Measurements from ENCODE around the gene GLI1.
A peak's percentile ranks its signal among the peaks of the same experiment; 100 is the strongest.

Gene GLI1

DNA sequence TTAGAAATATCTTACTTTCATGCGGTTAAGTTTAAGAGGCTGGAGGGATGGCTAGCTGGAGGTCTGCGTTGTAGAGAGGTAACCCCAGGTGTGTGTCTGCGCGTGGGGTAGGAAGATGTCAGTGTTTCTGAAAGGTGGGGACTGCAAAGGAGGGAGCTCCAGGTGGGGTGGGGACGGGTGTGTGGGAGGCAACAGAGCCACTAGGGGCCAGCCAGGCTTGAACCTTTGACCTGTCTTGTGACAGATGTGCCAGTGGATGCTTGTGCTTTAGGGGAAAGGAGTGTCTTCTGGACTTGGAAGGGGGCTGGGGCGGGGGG, 841 bp downstream of the GLI1 start:
- TF ChIP-seq OSR1 (CRISPR knock-in tag; IDR thresholded peaks at IDR 0.05) (no peak), ARNTL (CRISPR knock-in tag; IDR thresholded peaks at IDR 0.05; ENCODE audit: borderline replicate concordance, low read depth) (no peak), ZFP30 (CRISPR knock-in tag; IDR thresholded peaks at IDR 0.05) (no peak), TCF4 (CRISPR knock-in tag; IDR thresholded peaks at IDR 0.05; ENCODE audit: borderline replicate concordance) (no peak), ZNF70 (CRISPR knock-in tag; IDR thresholded peaks at IDR 0.05) (no peak), PPARA (CRISPR knock-in tag; IDR thresholded peaks at IDR 0.05; ENCODE audit: borderline replicate concordance) (no peak), GLIS3 (CRISPR knock-in tag; IDR thresholded peaks at IDR 0.05) (no peak), BACH2 (CRISPR knock-in tag; IDR thresholded peaks at IDR 0.05; ENCODE audit: borderline replicate concordance) (no peak), ZNF8 (CRISPR knock-in tag; IDR thresholded peaks at IDR 0.05) (no peak), RARB (CRISPR knock-in tag; IDR thresholded peaks at IDR 0.05) (no peak)
- TF ChIP-seq, protein P1, sequence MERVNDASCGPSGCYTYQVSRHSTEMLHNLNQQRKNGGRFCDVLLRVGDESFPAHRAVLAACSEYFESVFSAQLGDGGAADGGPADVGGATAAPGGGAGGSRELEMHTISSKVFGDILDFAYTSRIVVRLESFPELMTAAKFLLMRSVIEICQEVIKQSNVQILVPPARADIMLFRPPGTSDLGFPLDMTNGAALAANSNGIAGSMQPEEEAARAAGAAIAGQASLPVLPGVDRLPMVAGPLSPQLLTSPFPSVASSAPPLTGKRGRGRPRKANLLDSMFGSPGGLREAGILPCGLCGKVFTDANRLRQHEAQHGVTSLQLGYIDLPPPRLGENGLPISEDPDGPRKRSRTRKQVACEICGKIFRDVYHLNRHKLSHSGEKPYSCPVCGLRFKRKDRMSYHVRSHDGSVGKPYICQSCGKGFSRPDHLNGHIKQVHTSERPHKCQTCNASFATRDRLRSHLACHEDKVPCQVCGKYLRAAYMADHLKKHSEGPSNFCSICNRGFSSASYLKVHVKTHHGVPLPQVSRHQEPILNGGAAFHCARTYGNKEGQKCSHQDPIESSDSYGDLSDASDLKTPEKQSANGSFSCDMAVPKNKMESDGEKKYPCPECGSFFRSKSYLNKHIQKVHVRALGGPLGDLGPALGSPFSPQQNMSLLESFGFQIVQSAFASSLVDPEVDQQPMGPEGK (CRISPR knock-in tag; IDR thresholded peaks at IDR 0.05; ENCODE audit: borderline replicate concordance), result no peak
- ATAC-seq, result no peak

DNA sequence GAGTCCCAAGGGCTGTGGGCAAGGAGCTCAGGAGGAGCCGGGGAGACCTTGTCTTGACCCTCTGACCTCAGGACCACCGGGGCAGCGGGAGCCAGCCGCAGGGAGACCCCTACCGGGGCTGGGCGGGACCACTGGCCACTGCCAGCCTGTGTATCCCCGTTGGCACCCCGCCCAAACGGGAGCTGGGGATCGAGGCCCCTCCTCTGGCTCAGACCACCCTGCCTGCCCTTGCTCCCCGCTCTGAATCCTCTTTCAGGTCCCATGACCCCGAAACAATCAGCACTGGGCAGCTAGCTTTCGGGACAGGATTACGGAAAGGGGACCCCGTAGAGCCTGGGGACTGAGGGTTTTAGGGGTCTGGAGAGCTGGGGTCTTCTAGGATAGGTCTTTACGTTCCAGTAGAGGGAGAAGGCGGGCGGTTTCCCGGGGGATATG, 1.3 kb downstream of the GLI1 start:
- TF ChIP-seq, protein P2, sequence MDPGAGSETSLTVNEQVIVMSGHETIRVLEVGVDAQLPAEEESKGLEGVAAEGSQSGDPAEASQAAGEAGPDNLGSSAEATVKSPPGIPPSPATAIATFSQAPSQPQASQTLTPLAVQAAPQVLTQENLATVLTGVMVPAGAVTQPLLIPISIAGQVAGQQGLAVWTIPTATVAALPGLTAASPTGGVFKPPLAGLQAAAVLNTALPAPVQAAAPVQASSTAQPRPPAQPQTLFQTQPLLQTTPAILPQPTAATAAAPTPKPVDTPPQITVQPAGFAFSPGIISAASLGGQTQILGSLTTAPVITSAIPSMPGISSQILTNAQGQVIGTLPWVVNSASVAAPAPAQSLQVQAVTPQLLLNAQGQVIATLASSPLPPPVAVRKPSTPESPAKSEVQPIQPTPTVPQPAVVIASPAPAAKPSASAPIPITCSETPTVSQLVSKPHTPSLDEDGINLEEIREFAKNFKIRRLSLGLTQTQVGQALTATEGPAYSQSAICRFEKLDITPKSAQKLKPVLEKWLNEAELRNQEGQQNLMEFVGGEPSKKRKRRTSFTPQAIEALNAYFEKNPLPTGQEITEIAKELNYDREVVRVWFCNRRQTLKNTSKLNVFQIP (CRISPR knock-in tag; IDR thresholded peaks at IDR 0.05; ENCODE audit: borderline replicate concordance, low read depth), result no peak
- TF ChIP-seq TOX (CRISPR knock-in tag; IDR thresholded peaks at IDR 0.05; ENCODE audit: borderline replicate concordance) (no peak), PPARA (CRISPR knock-in tag; IDR thresholded peaks at IDR 0.05; ENCODE audit: borderline replicate concordance) (no peak), SNAI2 (CRISPR knock-in tag; IDR thresholded peaks at IDR 0.05) (no peak), ZNF8 (CRISPR knock-in tag; IDR thresholded peaks at IDR 0.05) (no peak)
- TF ChIP-seq, protein P3, sequence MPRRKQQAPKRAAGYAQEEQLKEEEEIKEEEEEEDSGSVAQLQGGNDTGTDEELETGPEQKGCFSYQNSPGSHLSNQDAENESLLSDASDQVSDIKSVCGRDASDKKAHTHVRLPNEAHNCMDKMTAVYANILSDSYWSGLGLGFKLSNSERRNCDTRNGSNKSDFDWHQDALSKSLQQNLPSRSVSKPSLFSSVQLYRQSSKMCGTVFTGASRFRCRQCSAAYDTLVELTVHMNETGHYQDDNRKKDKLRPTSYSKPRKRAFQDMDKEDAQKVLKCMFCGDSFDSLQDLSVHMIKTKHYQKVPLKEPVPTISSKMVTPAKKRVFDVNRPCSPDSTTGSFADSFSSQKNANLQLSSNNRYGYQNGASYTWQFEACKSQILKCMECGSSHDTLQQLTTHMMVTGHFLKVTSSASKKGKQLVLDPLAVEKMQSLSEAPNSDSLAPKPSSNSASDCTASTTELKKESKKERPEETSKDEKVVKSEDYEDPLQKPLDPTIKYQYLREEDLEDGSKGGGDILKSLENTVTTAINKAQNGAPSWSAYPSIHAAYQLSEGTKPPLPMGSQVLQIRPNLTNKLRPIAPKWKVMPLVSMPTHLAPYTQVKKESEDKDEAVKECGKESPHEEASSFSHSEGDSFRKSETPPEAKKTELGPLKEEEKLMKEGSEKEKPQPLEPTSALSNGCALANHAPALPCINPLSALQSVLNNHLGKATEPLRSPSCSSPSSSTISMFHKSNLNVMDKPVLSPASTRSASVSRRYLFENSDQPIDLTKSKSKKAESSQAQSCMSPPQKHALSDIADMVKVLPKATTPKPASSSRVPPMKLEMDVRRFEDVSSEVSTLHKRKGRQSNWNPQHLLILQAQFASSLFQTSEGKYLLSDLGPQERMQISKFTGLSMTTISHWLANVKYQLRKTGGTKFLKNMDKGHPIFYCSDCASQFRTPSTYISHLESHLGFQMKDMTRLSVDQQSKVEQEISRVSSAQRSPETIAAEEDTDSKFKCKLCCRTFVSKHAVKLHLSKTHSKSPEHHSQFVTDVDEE (CRISPR knock-in tag; IDR thresholded peaks at IDR 0.05), result no peak
- TF ChIP-seq, protein P1 (CRISPR knock-in tag; IDR thresholded peaks at IDR 0.05; ENCODE audit: borderline replicate concordance), result no peak
- ATAC-seq, result no peak

DNA sequence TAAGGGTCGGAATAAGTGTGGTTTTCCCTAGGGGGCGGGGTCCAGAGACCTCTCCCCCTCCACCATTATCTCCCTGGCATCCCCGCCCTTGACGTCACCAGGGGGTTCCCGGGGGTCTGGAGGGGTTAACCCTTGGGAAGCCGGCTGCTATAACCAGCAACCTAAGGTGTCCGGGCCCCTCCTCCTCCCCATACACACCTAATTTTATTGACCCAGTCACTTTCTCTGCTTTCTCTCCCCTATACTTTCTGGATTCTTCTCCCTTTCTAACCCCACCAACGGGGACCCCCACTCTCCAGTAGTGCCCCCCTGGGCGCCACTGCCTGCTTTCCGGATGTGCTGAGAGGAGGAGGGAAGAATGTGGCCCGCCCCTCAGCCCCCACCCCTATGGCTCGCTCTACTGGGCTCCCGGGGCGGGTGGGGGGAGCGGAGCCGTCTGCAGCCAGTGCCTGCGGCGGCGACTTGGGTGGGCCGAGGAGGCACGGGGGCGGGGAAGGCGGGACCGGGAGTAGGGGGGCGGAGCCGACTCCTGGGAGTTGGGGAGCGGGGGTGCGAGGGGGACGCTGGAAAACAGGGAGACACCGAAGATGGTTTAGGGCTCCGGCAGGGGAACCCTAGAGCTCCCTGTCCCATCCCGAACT, 1.8 kb downstream of the GLI1 start:
- peak; percentile 31 for ATAC-seq
- TF ChIP-seq TCF4 (CRISPR knock-in tag; IDR thresholded peaks at IDR 0.05; ENCODE audit: borderline replicate concordance), result no peak
- TF ChIP-seq, protein P1 (CRISPR knock-in tag; IDR thresholded peaks at IDR 0.05; ENCODE audit: borderline replicate concordance), result peak; percentile 15; the same call in 1 of the 2 replicates

DNA sequence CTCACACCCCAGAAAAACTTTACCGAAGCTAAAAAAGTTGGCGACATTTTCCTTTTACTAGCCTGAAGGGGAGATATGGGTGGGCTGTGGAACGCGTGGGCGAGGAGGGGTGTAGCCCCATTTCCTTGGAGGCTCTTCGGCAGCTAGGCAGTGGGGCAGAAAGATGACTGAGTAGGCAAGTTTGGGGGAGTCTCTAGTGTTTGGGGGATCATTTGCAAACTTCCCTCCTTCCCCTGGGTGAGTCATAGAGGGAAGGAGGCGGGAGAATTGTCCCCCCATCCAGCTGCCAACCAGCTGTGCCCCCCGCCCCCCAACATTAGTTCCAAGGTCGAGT, 2.3 kb downstream of the GLI1 start:
- peak; percentile 3; the same call in 2 of the 3 replicates for ATAC-seq
- TF ChIP-seq, protein P3 (CRISPR knock-in tag; IDR thresholded peaks at IDR 0.05), result no peak

Data from SK-N-SH treated with all-trans-retinoic acid at 6 μM for 48 hours (cell line).